ENCODE measurements around the gene ATAD3B.
A peak's percentile ranks its signal among the peaks of the same experiment; 100 is the strongest.
"Not testable (repeated sequence)": the region's sequence is repeated elsewhere in the genome, so short reads cannot be mapped to it uniquely, and the experiment has no call there.

The ATAD3B gene

GRCh38 chr1:1434131-1434823 lies 37.3 kb upstream of the ATAD3B start:
- DNase-seq = no peak

DNA sequence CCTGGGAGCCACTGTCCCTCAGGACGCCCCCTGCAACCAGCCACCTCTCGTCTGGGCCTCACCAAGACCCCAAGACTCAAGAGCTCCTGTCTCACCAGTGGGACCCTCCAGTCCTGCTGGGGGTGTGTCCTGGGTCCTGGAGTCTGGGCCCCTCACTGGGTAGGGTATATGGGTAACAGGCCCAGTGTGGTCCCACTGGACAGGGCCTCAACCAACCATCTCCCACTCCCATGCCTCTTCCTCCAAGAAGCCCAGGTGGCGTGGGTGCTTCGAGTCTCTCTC lies 36.8 kb upstream of the ATAD3B start:
- DNase-seq = no peak

- DNase-seq = peak; percentile 26
These were observed 36.3 kb upstream of the ATAD3B start, which contains the start of gene VWA1 for GRCh38 chr1:1435106-1435903. Gene VWA1, plus strand, starts transcription at chr1:1435690. Its CDS starts 59 bp downstream, at chr1:1435749.

DNA sequence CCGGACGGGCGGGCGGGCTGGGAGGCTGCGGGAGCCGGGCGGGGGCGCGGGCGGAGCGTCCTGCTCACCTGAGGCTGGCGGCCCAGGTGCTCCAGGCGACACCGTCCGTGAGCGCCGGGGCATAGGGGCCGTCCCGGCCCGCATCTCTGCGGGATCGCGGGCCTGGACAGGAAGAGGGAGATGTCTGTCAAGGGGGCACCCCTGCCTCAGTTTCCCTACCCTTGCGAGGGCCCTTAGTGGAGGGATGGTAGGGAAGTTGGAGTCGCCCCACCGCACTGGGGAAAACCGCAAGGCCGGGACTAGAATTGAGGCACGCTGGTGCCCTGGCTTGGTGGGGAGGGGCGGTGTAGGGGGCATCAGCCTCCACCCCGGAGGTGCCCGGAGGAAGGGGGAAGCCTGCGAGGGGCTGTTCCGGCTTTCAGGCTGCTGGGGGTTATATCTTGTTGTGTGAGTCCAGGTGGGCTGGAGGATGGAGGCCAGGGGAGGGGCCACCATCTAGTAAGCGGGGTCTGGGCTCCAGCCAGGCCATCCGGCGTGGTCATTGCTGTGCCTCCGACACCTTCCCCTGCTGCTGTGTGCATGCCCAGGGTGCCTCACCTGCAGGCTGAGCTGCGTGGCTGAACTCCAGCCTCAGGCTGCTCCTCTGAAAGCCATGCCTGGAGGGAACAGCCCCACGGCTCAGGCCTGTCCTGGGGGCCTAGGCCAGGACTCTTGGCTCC lies 35.5 kb upstream of the ATAD3B start:
- no peak for DNase-seq

DNA sequence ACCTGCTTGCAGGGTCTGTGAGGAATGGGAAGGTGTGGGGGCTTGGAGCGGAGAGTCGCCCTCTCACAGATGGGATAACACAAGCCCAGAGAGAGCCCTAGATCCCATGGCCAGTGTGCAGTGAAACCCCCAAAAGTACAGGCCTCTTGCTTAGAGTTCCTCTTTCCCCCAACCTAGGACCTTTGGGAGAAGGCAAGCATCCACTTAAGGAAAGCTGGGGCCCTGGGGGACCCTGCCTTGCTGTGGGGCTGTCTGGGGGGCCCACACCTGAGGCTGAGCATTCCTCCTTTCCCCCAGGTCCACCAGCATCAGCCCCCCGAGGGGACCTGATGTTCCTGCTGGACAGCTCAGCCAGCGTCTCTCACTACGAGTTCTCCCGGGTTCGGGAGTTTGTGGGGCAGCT lies 34.9 kb upstream of the ATAD3B start:
- DNase-seq = no peak

DNA sequence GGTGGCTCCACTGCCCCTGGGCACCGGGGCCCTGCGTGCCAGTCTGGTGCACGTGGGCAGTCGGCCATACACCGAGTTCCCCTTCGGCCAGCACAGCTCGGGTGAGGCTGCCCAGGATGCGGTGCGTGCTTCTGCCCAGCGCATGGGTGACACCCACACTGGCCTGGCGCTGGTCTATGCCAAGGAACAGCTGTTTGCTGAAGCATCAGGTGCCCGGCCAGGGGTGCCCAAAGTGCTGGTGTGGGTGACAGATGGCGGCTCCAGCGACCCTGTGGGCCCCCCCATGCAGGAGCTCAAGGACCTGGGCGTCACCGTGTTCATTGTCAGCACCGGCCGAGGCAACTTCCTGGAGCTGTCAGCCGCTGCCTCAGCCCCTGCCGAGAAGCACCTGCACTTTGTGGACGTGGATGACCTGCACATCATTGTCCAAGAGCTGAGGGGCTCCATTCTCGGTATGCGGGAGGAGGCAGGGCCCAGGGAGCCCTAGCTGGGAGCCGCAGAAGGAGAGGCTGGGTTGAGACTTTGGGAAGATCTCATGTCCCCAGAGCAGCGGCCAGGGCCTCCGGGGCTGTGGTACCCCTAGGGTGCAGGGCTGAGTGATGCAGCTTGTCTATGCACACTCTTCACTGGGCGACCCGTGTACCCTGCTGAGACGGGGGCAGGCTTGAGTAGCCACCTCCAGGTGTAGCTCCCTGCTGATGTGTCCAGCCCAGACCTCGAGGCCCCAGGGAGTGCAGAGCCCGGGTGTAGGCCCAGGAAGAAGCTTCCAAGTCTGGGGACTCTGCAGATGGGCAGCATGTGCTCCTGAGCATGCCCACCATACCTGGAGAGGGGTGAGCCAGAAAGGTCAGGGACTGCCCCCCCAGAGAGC lies 34.3 kb upstream of the ATAD3B start:
- DNase-seq = no peak

DNA sequence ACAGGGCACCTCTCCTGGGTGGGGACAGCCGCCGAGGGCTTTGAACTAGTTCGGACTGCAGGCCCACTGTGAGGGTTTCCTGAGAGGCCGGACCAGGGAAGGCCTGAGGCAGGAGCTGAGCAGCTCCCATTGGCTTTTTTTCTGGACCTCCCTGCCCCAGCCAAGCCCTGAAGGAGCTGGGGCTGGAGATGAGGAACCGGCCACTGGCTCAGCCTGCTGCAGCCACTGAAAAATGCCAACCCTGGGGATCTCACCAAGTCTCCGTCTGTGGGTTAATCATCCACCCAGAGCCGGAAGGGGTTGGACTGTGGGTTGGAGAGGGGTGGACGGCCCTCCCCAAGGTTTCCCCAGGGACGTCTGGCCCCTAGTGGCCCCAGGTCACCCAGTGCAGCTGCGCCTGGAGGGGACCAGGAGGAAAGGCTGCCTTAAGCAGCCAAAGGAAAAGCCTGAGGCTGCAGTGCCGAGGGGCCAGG lies 33.6 kb upstream of the ATAD3B start:
- no peak for DNase-seq

DNA sequence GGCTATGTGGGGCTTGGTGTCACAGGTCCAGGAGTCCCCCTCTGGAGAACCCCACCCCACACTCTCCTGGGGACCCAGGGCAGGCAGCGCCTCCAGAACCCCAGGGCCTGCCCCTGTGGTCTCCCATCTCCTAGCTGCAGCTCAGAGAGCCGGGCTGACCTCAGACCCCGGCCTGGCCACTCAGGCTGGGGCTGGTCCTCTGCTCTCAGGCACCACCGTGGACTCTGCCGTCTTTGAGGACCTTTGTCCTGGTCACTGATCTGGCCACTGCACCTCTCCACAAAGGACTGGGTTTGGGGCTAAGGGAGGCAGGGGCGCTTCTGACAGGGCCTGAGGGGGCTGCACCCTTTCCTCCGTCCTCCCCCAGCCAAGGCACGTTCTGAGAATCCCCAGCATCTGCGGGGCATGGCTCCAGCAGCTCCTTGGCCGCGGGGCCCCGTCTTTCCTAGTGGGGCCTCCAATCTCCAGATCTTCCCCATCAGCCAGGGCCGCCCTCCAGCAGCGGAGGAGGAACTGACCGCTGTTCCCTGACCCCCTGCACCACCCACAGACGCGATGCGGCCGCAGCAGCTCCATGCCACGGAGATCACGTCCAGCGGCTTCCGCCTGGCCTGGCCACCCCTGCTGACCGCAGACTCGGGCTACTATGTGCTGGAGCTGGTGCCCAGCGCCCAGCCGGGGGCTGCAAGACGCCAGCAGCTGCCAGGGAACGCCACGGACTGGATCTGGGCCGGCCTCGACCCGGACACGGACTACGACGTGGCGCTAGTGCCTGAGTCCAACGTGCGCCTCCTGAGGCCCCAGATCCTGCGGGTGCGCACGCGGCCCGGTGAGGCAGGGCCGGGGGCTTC lies 32.8 kb upstream of the ATAD3B start:
- no peak for DNase-seq

DNA sequence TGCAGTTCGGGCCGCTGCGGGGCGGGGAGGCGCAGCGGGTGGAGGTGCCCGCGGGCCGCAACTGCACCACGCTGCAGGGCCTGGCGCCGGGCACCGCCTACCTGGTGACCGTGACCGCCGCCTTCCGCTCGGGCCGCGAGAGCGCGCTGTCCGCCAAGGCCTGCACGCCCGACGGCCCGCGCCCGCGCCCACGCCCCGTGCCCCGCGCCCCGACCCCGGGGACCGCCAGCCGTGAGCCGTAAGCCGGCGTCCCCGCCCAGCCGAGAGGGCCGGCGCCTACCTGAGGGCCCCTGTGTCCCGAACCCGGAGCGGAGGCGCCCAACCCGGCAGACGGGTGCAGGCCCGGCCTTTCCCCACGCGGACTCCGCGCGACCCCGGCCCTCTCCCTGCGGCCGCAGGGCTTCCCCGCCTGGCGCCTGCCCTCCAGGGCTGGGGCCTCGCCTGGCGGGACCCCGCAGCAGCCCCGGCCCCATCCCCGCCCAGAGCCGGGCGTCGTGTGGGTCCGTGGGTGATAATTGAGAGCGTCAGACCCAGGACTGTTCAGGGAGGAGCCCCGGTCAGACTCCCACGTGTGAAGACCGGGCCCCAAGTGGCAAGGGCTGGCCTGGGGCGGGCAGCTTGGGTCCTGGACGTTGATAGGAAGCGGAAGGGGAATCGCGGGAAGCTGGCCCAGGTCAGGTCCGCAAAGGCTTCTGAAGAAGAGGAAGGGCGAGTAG lies 31.9 kb upstream of the ATAD3B start:
- DNase-seq = no peak

GRCh38 chr1:1440262-1441001 lies 31.1 kb upstream of the ATAD3B start:
- DNase-seq = no peak

- DNase-seq = no peak
These were observed 30.3 kb upstream of the ATAD3B start for GRCh38 chr1:1441002-1441888.

- DNase-seq = no peak
These were observed 29.3 kb upstream of the ATAD3B start for GRCh38 chr1:1442069-1442770.

DNA sequence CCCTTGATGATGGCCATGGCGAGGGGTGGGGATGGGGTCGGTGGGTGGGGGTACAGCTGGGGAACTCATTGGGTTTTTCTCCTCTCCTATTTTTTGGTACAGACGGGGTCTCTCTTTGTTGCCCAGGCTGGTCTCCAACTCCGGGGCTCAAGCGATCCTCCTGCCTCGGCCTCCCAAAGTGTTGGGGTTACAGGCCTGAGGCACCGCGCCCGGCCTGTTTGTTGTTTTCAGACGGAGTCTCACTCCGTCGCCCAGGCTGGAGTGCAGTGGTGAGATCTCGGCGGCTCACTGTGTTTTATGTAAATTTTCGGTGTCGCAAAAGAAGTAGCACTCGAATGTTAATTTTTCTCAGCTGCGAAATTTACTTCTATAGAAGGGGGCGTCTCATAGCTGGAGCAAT lies 24.9 kb upstream of the ATAD3B start:
- DNase-seq = not testable (repeated sequence)

DNA sequence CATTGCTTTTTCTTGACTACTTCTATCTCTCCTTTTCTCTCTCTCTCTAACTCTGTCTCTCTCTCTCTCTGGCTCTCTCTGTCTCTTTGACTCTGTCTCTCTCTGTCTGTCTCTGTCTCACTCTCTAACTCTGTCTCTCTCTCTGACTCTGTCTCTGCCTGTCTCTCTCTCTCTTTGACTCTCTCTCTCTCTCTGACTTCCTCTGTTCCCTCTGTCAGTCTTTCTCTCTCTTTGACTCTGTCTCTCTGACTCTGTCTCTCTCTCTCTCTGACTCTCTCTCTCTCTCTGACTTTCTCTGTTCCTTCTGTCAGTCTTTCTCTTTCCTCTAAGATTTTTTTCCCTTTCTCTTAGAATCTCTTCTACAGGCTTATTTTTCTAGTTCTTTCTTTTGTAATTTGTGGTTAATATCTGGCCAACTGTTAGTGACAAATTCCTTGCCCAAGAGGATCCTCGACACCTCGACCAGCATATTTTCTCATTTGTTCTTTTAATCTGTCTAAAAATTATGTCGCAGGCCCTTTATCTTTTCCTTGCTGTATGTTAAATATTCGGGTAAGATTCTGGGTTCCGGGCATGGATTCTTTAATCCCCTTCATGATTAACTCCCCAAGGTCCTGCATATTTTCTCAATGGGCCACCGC lies 22.3 kb upstream of the ATAD3B start, which contains the start of gene ATAD3C:
ATAD3C (plus strand) TSS at position 591 of the 641 bp plus-strand sequence. CDS start 995 bp downstream, outside the sequence.
- no peak for DNase-seq

- not testable (repeated sequence) for DNase-seq
These were observed 20.9 kb upstream of the ATAD3B start for GRCh38 chr1:1450616-1451015.

GRCh38 chr1:1451696-1452364 lies 19.7 kb upstream of the ATAD3B start:
- no peak for DNase-seq

- DNase-seq = not testable (repeated sequence)
These were observed 19.2 kb upstream of the ATAD3B start for GRCh38 chr1:1452365-1452739.

Measured in amniotic stem cell (primary cell).